ENCODE data around the gene C2orf68.
A peak's percentile ranks its signal among the peaks of the same experiment; 100 is the strongest.

C2orf68 gene

DNA sequence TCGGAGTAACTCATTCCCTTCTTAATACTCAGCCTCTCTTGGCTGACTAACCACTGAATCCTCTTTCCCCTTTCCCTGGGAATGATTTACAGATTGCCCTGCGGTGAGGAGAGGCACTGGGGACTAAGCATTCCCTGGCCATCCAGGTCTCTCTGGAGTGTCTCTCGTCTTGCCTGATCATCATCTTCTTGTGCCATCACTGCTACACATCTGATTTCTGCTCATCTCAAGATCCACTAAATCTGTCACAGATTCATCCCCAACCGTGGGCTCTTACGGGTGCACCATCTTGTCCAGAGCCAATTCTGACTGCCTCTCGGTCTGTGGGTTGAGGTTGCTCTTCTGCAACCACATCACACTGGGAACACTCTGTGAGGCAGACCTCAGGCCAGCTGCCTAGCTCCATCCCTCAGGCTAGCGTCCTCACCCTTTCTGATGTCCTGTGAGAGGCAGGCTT is 44.1 kb upstream of the C2orf68 start:
- H3K27ac ChIP-seq: no peak overlapping the region
- TF ChIP-seq, protein P1, sequence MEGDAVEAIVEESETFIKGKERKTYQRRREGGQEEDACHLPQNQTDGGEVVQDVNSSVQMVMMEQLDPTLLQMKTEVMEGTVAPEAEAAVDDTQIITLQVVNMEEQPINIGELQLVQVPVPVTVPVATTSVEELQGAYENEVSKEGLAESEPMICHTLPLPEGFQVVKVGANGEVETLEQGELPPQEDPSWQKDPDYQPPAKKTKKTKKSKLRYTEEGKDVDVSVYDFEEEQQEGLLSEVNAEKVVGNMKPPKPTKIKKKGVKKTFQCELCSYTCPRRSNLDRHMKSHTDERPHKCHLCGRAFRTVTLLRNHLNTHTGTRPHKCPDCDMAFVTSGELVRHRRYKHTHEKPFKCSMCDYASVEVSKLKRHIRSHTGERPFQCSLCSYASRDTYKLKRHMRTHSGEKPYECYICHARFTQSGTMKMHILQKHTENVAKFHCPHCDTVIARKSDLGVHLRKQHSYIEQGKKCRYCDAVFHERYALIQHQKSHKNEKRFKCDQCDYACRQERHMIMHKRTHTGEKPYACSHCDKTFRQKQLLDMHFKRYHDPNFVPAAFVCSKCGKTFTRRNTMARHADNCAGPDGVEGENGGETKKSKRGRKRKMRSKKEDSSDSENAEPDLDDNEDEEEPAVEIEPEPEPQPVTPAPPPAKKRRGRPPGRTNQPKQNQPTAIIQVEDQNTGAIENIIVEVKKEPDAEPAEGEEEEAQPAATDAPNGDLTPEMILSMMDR (IDR thresholded peaks at IDR 0.05): no peak
- TF ChIP-seq ZFX (IDR thresholded peaks at IDR 0.05; ENCODE audit: borderline replicate concordance): no peak

GRCh38 chr2:85653996-85654395 is 42.1 kb upstream of the C2orf68 start:
- H3K27ac ChIP-seq: no peak overlapping the region

DNA sequence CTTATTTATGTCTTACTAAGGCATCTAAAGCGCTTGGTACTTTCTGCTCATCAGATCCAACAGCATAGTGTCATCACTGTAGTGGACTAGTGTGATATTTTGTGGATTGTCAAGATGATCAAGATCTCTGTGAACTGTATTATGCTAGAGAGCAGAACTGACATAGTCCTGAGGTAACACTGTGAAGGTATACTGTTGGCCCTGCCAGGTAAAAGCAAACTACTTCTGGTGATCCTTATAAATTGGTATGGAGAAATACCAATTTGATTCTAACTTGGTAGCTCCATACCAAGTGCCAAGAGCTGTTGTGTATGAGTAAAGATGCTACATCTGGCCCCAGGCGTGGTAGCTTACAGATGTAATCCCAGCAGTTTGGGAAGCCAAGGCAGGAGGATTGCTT is 40.2 kb upstream of the C2orf68 start:
- no peak overlapping the region for H3K27ac ChIP-seq
- no peak for TF ChIP-seq ZFX (IDR thresholded peaks at IDR 0.05; ENCODE audit: borderline replicate concordance)
- TF ChIP-seq, protein P1 (IDR thresholded peaks at IDR 0.05): no peak

More at GRCh38 chr2:85653996-85654395, 42.1 kb upstream of the C2orf68 start:
- TF ChIP-seq, protein P1 (IDR thresholded peaks at IDR 0.05): no peak
- TF ChIP-seq ZFX (IDR thresholded peaks at IDR 0.05; ENCODE audit: borderline replicate concordance): no peak

- no peak overlapping the region for H3K27ac ChIP-seq
- TF ChIP-seq, protein P1 (IDR thresholded peaks at IDR 0.05): no peak
- no peak for TF ChIP-seq ZFX (IDR thresholded peaks at IDR 0.05; ENCODE audit: borderline replicate concordance)
Measured at GRCh38 chr2:85651097-85651496, 39.2 kb upstream of the C2orf68 start.

DNA sequence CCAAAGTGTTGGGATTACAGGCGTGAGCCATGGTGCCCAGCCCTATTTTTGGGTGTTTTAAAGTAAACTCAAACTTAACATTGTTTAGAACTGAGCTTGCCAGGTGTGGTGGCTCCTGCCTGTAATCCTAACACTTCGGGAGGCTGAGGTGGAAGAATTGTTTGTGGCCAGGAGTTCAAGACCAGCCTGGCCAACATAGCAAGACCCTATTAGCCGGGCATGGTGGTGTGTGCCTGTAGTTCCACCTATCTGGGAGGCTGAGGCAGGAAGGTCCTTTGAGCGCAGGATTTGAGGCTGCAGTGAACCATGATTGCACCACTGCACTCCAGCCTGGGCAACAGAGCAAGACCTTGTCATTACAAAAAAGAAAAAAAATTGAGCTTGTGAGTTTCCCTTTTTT is 38.6 kb upstream of the C2orf68 start:
- H3K27ac ChIP-seq: no peak overlapping the region
- TF ChIP-seq, protein P1 (IDR thresholded peaks at IDR 0.05): no peak
- no peak for TF ChIP-seq ZFX (IDR thresholded peaks at IDR 0.05; ENCODE audit: borderline replicate concordance)

DNA sequence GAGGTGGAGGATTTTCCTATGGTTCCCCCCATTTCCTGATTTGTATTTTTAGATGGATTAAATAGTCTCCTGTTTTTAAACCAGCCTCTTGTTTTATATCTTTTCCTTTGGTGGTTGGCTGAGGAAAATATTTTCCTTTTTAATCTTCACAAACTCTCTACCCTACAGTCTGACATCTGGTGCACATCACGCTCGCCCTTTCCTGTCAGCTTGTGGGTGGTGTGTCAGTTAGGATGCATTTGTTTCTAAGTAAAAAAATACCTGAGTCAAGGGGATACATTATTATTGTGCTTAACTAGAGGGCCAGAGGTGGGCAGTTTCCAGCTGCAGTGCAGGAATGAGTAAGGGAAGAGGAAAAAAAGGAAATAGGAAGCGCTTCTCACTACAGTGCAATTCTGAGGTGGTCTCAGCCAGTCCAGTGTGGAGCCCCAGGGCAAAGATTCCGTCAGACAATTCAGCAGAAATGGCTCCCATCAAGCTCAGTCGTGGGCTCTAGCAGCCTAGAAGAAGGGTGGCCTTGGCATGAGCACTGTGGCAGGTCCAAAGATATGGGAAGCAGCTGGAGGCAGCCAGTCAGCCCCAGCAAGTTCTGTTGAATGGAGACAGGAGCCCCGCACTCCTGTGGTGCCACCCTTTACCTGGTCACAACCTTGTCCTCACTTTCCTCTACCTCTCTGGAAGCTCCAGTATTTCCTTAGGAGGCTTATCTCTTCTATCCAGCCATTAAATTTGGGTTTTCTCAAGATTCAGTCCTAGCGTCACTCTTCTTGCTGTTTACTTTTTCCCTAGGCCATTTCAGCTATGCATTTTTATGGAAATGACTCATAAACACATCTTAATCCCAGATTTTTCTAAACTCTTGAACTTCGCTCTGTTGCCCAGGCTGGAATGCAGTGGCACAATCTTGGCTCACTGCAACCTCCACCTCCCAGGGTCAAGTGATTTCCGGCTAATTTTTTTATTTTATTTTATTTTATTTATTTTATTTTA is 37.6 kb upstream of the C2orf68 start:
- TF ChIP-seq, protein P1 (IDR thresholded peaks at IDR 0.05): no peak
- TF ChIP-seq ZFX (IDR thresholded peaks at IDR 0.05; ENCODE audit: borderline replicate concordance): no peak
- H3K27ac ChIP-seq: no peak overlapping the region

DNA sequence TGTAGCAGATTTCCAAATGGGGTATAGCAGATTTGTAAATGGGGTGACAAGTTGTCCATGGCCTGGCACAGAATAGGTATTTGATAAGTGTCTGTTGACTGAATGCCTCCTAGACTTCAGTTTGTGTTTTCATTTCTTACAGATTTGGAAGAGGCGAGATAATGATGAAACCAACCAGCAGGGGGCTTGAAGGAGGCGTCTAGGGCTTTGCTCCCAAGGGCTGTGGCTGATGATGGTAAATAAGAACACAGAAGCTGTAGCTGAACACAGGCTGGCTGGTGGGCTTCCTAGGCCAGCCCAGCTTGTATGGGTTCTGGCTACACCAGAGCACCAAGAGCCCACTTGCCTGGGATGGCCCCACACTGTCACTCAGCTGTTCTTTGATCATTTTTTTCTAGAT is 36.8 kb upstream of the C2orf68 start:
- no peak overlapping the region for H3K27ac ChIP-seq
- no peak for TF ChIP-seq ZFX (IDR thresholded peaks at IDR 0.05; ENCODE audit: borderline replicate concordance)
- TF ChIP-seq, protein P1 (IDR thresholded peaks at IDR 0.05): peak; percentile 48

All from 22Rv1 (cell line).